Measurements from ENCODE around the gene LRCH4. TPM values are rescaled to one million over a fixed set of nuclear protein-coding genes. Genes with fewer than 3 reads are reported as not detected.

Gene LRCH4
- total RNA-seq, 1 experiment from 2014 or later = 29.0 TPM

- Mint-ChIP-seq H3K4me1 (ENCODE audit: low read depth, unreplicated experiment) (no peaks in the 10 kb centered on the region), H3K27me3 (ENCODE audit: unreplicated experiment) (no peaks in the 10 kb centered on the region), H3K9me3 (ENCODE audit: low read depth, unreplicated experiment) (no peaks in the 10 kb centered on the region), H3K4me3 (ENCODE audit: low read depth, unreplicated experiment) (no peak overlapping the region), H3K36me3 (ENCODE audit: insufficient read depth, unreplicated experiment) (no peaks in the 10 kb centered on the region), H3K27ac (ENCODE audit: unreplicated experiment) (no peak overlapping the region)
- no TSS peak for BruUV-seq (replicated peaks)
- CTCF ChIA-PET = interaction anchor here (1.2 kb wide), 1 partner anchor 10 kb away, joined by 3 read pairs; no protein-coding TSS in a partner anchor
- no peak for DNase-seq
- no peak for TF ChIP-seq CTCF (IDR thresholded peaks at IDR 0.05; ENCODE audit: unreplicated experiment)
- intact Hi-C loops (cut with micrococcal nuclease; ENCODE audit: unreplicated experiment) = no loop called here
Measured at GRCh38 chr7:100627238-100627549, 41.3 kb upstream of the LRCH4 start.

GRCh38 chr7:100626530-100627237 is 40.8 kb upstream of the LRCH4 start:
- no peak overlapping the region for H3K27ac Mint-ChIP-seq (ENCODE audit: unreplicated experiment)
- H3K36me3 Mint-ChIP-seq (ENCODE audit: insufficient read depth, unreplicated experiment) = no peaks in the 10 kb centered on the region
- CTCF ChIA-PET = interaction anchor here (0.7 to 1.2 kb wide), 3 partner anchors 8 to 13 kb away, joined by 3 to 7 read pairs (median 3); no protein-coding TSS in a partner anchor
- no peak for TF ChIP-seq CTCF (IDR thresholded peaks at IDR 0.05; ENCODE audit: unreplicated experiment)
- no peaks in the 10 kb centered on the region for H3K27me3 Mint-ChIP-seq (ENCODE audit: unreplicated experiment)
- H3K9me3 Mint-ChIP-seq (ENCODE audit: low read depth, unreplicated experiment) = no peaks in the 10 kb centered on the region
- no peaks in the 10 kb centered on the region for H3K4me1 Mint-ChIP-seq (ENCODE audit: low read depth, unreplicated experiment)
- no peak overlapping the region for H3K4me3 Mint-ChIP-seq (ENCODE audit: low read depth, unreplicated experiment)
- peak; percentile 29 for DNase-seq
- no TSS peak for BruUV-seq (replicated peaks)
- intact Hi-C loops (cut with micrococcal nuclease; ENCODE audit: unreplicated experiment) = no loop called here

GRCh38 chr7:100626055-100626454 is 40.1 kb upstream of the LRCH4 start:
- CTCF ChIA-PET = interaction anchor here (0.5 to 0.7 kb wide), 3 partner anchors 8 to 33 kb away, joined by 3 to 7 read pairs (median 3); no protein-coding TSS in a partner anchor
- intact Hi-C loops (cut with micrococcal nuclease; ENCODE audit: unreplicated experiment) = no loop called here
- no peak for TF ChIP-seq CTCF (IDR thresholded peaks at IDR 0.05; ENCODE audit: unreplicated experiment)
- H3K9me3 Mint-ChIP-seq (ENCODE audit: low read depth, unreplicated experiment) = no peaks in the 10 kb centered on the region
- no peaks in the 10 kb centered on the region for H3K27me3 Mint-ChIP-seq (ENCODE audit: unreplicated experiment)
- no peaks in the 10 kb centered on the region for H3K4me1 Mint-ChIP-seq (ENCODE audit: low read depth, unreplicated experiment)
- H3K27ac Mint-ChIP-seq (ENCODE audit: unreplicated experiment) = no peak overlapping the region
- no TSS peak for BruUV-seq (replicated peaks)
- H3K36me3 Mint-ChIP-seq (ENCODE audit: insufficient read depth, unreplicated experiment) = no peaks in the 10 kb centered on the region
- DNase-seq = no peak
- no peak overlapping the region for H3K4me3 Mint-ChIP-seq (ENCODE audit: low read depth, unreplicated experiment)

- Mint-ChIP-seq H3K36me3 (ENCODE audit: insufficient read depth, unreplicated experiment) (no peaks in the 10 kb centered on the region), H3K9me3 (ENCODE audit: low read depth, unreplicated experiment) (no peaks in the 10 kb centered on the region), H3K4me1 (ENCODE audit: low read depth, unreplicated experiment) (no peaks in the 10 kb centered on the region), H3K27ac (ENCODE audit: unreplicated experiment) (no peak overlapping the region), H3K4me3 (ENCODE audit: low read depth, unreplicated experiment) (no peak overlapping the region), H3K27me3 (ENCODE audit: unreplicated experiment) (no peaks in the 10 kb centered on the region)
- CTCF ChIA-PET = interaction anchor here (0.7 kb wide), 1 partner anchor 11 kb away, joined by 4 read pairs; no protein-coding TSS in a partner anchor
- no peak for TF ChIP-seq CTCF (IDR thresholded peaks at IDR 0.05; ENCODE audit: unreplicated experiment)
- intact Hi-C loops (cut with micrococcal nuclease; ENCODE audit: unreplicated experiment) = no loop called here
- BruUV-seq (replicated peaks) = no TSS peak
- DNase-seq = no peak
Measured at GRCh38 chr7:100623951-100624824, 38.3 kb upstream of the LRCH4 start.
